CD4-positive, CD25-positive, alpha-beta regulatory T cell (primary cell): ENCODE results near the gene GTF2F1. TPM values are rescaled to one million over a fixed set of nuclear protein-coding genes. Genes with fewer than 3 reads are reported as not detected.
"Not testable (repeated sequence)": the region's sequence is repeated elsewhere in the genome, so short reads cannot be mapped to it uniquely, and the experiment has no call there.

Source experiments
- ATAC-seq, 2 donors: fragments of 150-1000 bp; cut with Tn5 transposase; one replicate each; pipeline ENCODE4 v1.10.0; 2021; ENCODE audit warnings: low read depth in 2 of 2, moderate number of reproducible peaks in 2 of 2, moderate library complexity in 1 of 2
- DNase-seq, 3 donors: peaks; one replicate each; pipeline versions ENCODE4 v3.0.0 to v3.0.0-alpha.2; 2012 to 2022; ENCODE audit warnings: mixed read lengths in 1 of 3
- H3K27ac ChIP-seq: one replicate; pipeline ENCODE4 v1.7.0; 2013; ENCODE audit warnings: mild to moderate bottlenecking, low read length; ENCODE audit not compliant: insufficient read depth, poor library complexity, severe bottlenecking
- H3K27me3 ChIP-seq: one replicate; pipeline ENCODE4 v1.7.0; 2013; ENCODE audit warnings: low read length; ENCODE audit not compliant: control insufficient read depth, insufficient read depth
- H3K36me3 ChIP-seq: one replicate; pipeline ENCODE4 v1.7.0; 2013; ENCODE audit warnings: mild to moderate bottlenecking, low read length, moderate library complexity; ENCODE audit not compliant: control insufficient read depth, insufficient read depth
- H3K4me1 ChIP-seq: 2 replicates; pipeline ENCODE4 v1.7.0; 2013; ENCODE audit warnings: mild to moderate bottlenecking, low read length; ENCODE audit not compliant: insufficient read depth, control insufficient read depth, poor library complexity, severe bottlenecking
- H3K4me3 ChIP-seq: one replicate; pipeline ENCODE4 v1.7.0; 2013; ENCODE audit warnings: low read depth, mild to moderate bottlenecking, low read length, moderate library complexity
- H3K9me3 ChIP-seq, 2 experiments: 1 replicate in 1 of 2; 2 replicates in 1 of 2; pipeline ENCODE4 v1.7.0; 2013; ENCODE audit warnings: low read length in 2 of 2, mild to moderate bottlenecking in 1 of 2, moderate library complexity in 1 of 2; ENCODE audit not compliant: control insufficient read depth in 2 of 2
- H3K27ac Mint-ChIP-seq, 3 donors: one replicate each; pipeline ENCODE4 v1.8.0; 2020 to 2022; ENCODE audit warnings: mild to moderate bottlenecking in 3 of 3, mixed read lengths in 3 of 3, moderate library complexity in 2 of 3
- H3K27me3 Mint-ChIP-seq: one replicate; pipeline ENCODE4 v1.8.0; 2022; ENCODE audit warnings: mild to moderate bottlenecking, mixed read lengths
- H3K36me3 Mint-ChIP-seq: one replicate; pipeline ENCODE4 v1.8.0; 2020; ENCODE audit warnings: mixed read lengths
- H3K4me1 Mint-ChIP-seq, 4 donors: one replicate each; pipeline ENCODE4 v1.8.0; 2020 to 2022; ENCODE audit warnings: mixed read lengths in 4 of 4, mild to moderate bottlenecking in 1 of 4
- H3K4me3 Mint-ChIP-seq, 4 donors: one replicate each; pipeline ENCODE4 v1.8.0; 2020 to 2022; ENCODE audit warnings: mild to moderate bottlenecking in 4 of 4, mixed read lengths in 4 of 4, moderate library complexity in 3 of 4
- H3K9me3 Mint-ChIP-seq, 7 donors: one replicate each; pipeline ENCODE4 v1.8.0; 2020 to 2022; ENCODE audit warnings: mixed read lengths in 7 of 7, mild to moderate bottlenecking in 3 of 7, moderate library complexity in 2 of 7
- polyA plus RNA-seq, 4 donors: library from polyadenylated mRNA; unstranded; fragments of 300-500 nt; fragmentation: Illumina TruSeq; gene quantifications; one replicate each; pipeline ENCODE4 v1.2.3, GENCODE V29; 2021
- total RNA-seq: library from RNA; stranded (reverse); gene quantifications from one replicate; pipeline ENCODE4 v1.2.3, GENCODE V29; 2022

GTF2F1 gene
- total and polyA plus RNA-seq, 5 donors from 2014 or later, result 16.0 to 53.4 (median 17.8) TPM

DNA sequence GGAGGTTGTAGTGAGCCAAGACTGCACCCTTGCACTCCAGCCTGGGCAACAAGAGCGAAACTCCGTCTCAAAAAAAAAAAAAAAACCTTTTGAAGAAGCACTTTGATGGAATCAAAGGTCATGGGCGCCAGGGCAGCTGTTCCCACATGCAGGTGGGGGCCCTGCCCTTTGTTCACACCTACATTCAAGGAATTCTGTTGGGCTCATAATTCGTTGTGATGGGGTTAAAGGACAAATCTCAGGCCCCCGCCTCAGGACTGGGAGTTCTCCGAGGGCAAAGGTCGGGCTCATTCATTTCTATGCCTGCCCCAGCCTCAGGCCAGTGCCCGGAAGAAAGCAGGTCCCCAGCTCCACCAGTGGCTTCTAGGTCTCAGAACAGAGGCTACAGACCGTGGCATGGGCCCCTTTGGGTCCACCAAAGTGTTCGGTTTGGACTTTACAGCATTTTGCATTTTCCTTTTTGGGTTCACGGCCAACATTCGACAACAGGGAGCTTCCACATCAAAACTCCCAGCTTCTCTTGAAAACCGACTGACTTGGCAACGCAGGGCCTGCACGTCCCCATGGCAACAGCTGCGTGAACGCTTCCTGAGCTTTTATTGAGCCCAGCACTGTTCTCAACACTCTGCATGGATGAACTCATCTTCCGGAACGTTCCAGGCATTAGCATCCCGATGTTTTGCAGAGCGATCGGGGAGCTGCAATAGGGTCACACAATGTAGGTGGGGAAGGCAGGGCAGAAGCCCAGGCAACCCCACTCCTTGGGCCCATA, 10.1 kb upstream of the GTF2F1 start:
- no peaks in the 10 kb centered on the region for H3K36me3 Mint-ChIP-seq
- Histone ChIP-seq H3K27ac (no peak overlapping the region), H3K4me3 (no peak overlapping the region), H3K36me3 (no peaks in the 10 kb centered on the region), H3K4me1 (no peaks in the 10 kb centered on the region), H3K9me3 (no peaks in the 10 kb centered on the region), H3K27me3 (no peaks in the 10 kb centered on the region)
- ATAC-seq (no peak), DNase-seq (no peak)
- H3K27ac Mint-ChIP-seq, result no peak overlapping the region
- H3K4me1 Mint-ChIP-seq, result no peaks in the 10 kb centered on the region
- H3K4me3 Mint-ChIP-seq, result peak overlapping the region in 1 of 4 donors; percentile 7
- no peaks in the 10 kb centered on the region for H3K27me3 Mint-ChIP-seq
- no peaks in the 10 kb centered on the region for H3K9me3 Mint-ChIP-seq

DNA sequence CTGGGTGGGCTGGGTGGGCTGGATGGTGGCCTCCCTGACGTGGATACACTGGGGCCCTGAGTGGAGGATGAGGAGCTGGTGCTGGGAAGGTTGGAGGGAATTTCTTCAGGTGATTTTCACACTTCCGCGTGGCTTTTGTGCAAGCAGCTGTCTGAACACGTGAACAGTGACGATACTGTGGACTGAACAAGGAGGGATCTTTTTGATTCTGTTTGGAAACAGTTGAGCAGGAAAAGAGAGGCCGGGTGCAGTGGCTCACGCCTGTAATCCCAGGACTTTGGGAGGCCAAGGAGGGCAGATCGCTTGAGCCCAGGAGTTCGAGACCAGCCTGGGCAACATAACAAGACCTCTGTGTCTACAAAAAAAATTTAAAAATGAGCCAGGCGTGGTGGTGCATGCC, 9.1 kb upstream of the GTF2F1 start:
- Mint-ChIP-seq H3K27me3 (no peaks in the 10 kb centered on the region), H3K9me3 (no peaks in the 10 kb centered on the region), H3K4me3 (no peak overlapping the region), H3K4me1 (no peaks in the 10 kb centered on the region), H3K27ac (no peak overlapping the region), H3K36me3 (no peaks in the 10 kb centered on the region)
- Histone ChIP-seq H3K27ac (no peak overlapping the region), H3K9me3 (no peaks in the 10 kb centered on the region), H3K36me3 (no peaks in the 10 kb centered on the region), H3K4me3 (no peak overlapping the region), H3K27me3 (no peaks in the 10 kb centered on the region), H3K4me1 (no peaks in the 10 kb centered on the region)
- DNase-seq (no peak), ATAC-seq (no peak)

GRCh38 chr19:6400062-6400944, 7.3 kb upstream of the GTF2F1 start:
- not testable (repeated sequence) for H3K27ac ChIP-seq, H3K9me3 Mint-ChIP-seq, H3K4me1 Mint-ChIP-seq, H3K27me3 Mint-ChIP-seq, H3K4me1 ChIP-seq, H3K27ac Mint-ChIP-seq, H3K36me3 Mint-ChIP-seq, ATAC-seq, H3K27me3 ChIP-seq, H3K36me3 ChIP-seq, DNase-seq, H3K4me3 ChIP-seq, H3K9me3 ChIP-seq
- H3K4me3 Mint-ChIP-seq, result peak overlapping the region in 1 of 4 donors; percentile 31

DNA sequence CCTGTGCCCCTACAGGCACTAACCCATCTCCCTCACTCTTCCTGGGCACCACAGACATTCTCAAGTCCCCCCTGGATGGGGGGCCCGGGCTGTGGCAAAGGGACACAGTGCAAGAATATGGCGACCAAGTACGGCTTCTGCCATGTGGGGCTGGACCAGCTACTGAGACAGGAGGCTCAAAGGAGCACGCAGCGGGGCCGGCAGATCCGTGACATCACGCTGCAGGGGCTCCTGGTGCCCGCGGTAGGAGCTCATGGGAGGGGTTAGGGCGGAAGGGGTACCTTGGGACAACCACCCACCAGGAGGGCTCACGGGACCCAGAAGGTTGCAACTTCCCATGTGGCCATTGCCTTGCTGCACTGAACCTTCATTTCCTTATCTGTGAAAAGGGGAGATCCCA, 3.3 kb upstream of the GTF2F1 start:
- peaks cover 10% of the 10 kb centered on the region for H3K27me3 Mint-ChIP-seq
- no peak overlapping the region for H3K27ac Mint-ChIP-seq
- H3K36me3 ChIP-seq, result no peaks in the 10 kb centered on the region
- peaks cover 0 to 1% (median 0%) of the 10 kb centered on the region in 7 donors for H3K9me3 Mint-ChIP-seq
- no peak overlapping the region for H3K4me3 ChIP-seq
- no peak overlapping the region for H3K4me3 Mint-ChIP-seq
- no peak overlapping the region for H3K27ac ChIP-seq
- H3K9me3 ChIP-seq, result no peaks in the 10 kb centered on the region
- DNase-seq, result no peak
- H3K27me3 ChIP-seq, result no peaks in the 10 kb centered on the region
- no peak for ATAC-seq
- H3K4me1 ChIP-seq, result peaks cover 16% of the 10 kb centered on the region
- no peaks in the 10 kb centered on the region for H3K36me3 Mint-ChIP-seq
- peaks cover 4 to 23% (median 14%) of the 10 kb centered on the region in 4 donors for H3K4me1 Mint-ChIP-seq

- peaks cover 4 to 28% (median 18%) of the 10 kb centered on the region in 4 donors for H3K4me1 Mint-ChIP-seq
- no peak for DNase-seq
- H3K27me3 ChIP-seq, result no peaks in the 10 kb centered on the region
- H3K27ac Mint-ChIP-seq, result peak overlapping the region; percentile 33 to 98 (median 56)
- no peak for ATAC-seq
- no peaks in the 10 kb centered on the region for H3K9me3 ChIP-seq
- peaks cover 0 to 2% (median 0%) of the 10 kb centered on the region in 7 donors for H3K9me3 Mint-ChIP-seq
- H3K27me3 Mint-ChIP-seq, result peaks cover 10% of the 10 kb centered on the region
- no peaks in the 10 kb centered on the region for H3K36me3 ChIP-seq
- H3K4me1 ChIP-seq, result peaks cover 16% of the 10 kb centered on the region
- H3K36me3 Mint-ChIP-seq, result peaks cover 3% of the 10 kb centered on the region
- no peak overlapping the region for H3K4me3 ChIP-seq
- H3K4me3 Mint-ChIP-seq, result peak overlapping the region; percentile 22 to 96 (median 62)
- H3K27ac ChIP-seq, result no peak overlapping the region
These were observed 1.9 kb upstream of the GTF2F1 start for GRCh38 chr19:6394831-6395230.

GRCh38 chr19:6393983-6394412, 1.0 kb upstream of the GTF2F1 start:
- Histone ChIP-seq H3K4me1 (peaks cover 16% of the 10 kb centered on the region), H3K9me3 (no peaks in the 10 kb centered on the region), H3K27ac (peak overlapping the region; percentile 97), H3K4me3 (peak overlapping the region; percentile 83), H3K36me3 (peaks cover 5% of the 10 kb centered on the region), H3K27me3 (no peaks in the 10 kb centered on the region)
- peaks cover 10% of the 10 kb centered on the region for H3K27me3 Mint-ChIP-seq
- H3K4me3 Mint-ChIP-seq, result peak overlapping the region; percentile 96 to 97 (median 96)
- H3K36me3 Mint-ChIP-seq, result peaks cover 3% of the 10 kb centered on the region
- H3K4me1 Mint-ChIP-seq, result peaks cover 4 to 28% (median 19%) of the 10 kb centered on the region in 4 donors
- peaks cover 0 to 2% (median 0%) of the 10 kb centered on the region in 7 donors for H3K9me3 Mint-ChIP-seq
- ATAC-seq (no peak), DNase-seq (peak in 1 of 3 donors; percentile 83)
- H3K27ac Mint-ChIP-seq, result peak overlapping the region in 2 of 3 donors; percentile 97 to 98

- peak overlapping the region; percentile 97 for H3K27ac ChIP-seq
- peaks cover 16% of the 10 kb centered on the region for H3K4me1 ChIP-seq
- peak overlapping the region; percentile 96 to 97 (median 96) for H3K4me3 Mint-ChIP-seq
- no peaks in the 10 kb centered on the region for H3K27me3 ChIP-seq
- peaks cover 7% of the 10 kb centered on the region for H3K36me3 Mint-ChIP-seq
- H3K9me3 ChIP-seq, result no peaks in the 10 kb centered on the region
- H3K4me3 ChIP-seq, result peak overlapping the region; percentile 83
- peaks cover 11% of the 10 kb centered on the region for H3K36me3 ChIP-seq
- DNase-seq, result no peak
- ATAC-seq, result no peak
- peaks cover 0 to 2% (median 0%) of the 10 kb centered on the region in 7 donors for H3K9me3 Mint-ChIP-seq
- peak overlapping the region; percentile 97 to 99 (median 98) for H3K27ac Mint-ChIP-seq
- peaks cover 10% of the 10 kb centered on the region for H3K27me3 Mint-ChIP-seq
- peaks cover 4 to 33% (median 19%) of the 10 kb centered on the region in 4 donors for H3K4me1 Mint-ChIP-seq
These were observed 517 bp downstream of the GTF2F1 start for GRCh38 chr19:6392221-6393073.
